Stomach (tissue), 4 donors: ENCODE measurements around the gene DCLK3.

Experiments used
- EP300 ChIP-seq: sonication (generic); formaldehyde crosslinking; IDR thresholded peaks from one replicate; pipeline ENCODE4 v1.6.1; 2017; ENCODE audit warnings: antibody characterized with exemption
- TF ChIP-seq, protein P1 (sequence below), 7 experiments: fragments of 450-650 bp in 4 of 7; fragments of 200-600 bp in 3 of 7; sonication (generic) in 3 of 7; IDR thresholded peaks; one replicate each; pipeline ENCODE4 v1.5.1; 2016 to 2019; ENCODE audit warnings: antibody characterized with exemption in 7 of 7, control low read depth in 2 of 7, mild to moderate bottlenecking in 1 of 7

DNA sequence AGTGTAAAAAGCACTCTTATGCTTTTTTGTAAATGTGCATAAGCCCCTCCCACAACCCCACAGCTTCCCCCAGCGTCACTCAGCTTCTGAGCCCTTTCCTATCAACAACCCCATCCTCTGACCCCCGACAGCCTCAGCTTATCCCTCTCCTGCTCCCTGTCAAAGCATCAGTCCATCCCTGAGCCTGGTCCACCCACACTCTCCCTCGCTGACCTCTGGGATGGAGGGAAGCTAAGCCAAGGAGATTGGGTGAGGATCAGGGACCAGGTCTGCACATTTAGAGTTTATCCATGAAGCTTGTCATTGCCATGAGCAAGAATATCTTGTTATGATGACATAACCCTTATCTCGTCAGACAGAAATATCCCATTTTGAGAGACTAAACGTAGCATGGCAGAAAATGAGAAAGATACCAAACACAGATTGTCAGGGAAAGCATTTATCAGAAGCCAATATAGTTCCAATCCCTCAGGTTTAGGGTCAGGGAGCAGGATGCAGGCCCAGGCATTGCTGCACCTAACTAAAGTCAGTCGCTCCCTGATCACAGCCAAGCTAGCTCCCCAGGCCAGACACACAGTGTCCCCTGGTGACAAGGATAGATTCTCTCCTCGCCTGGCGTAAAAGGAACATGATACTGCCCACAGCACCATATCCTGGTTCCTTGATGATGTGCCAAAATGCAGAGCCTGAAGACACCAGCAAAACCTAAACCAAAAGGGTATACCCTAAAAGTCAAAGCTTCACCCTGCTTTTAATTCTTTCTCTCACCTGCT lies 66.9 kb downstream of the DCLK3 start:
- TF ChIP-seq, protein P1, sequence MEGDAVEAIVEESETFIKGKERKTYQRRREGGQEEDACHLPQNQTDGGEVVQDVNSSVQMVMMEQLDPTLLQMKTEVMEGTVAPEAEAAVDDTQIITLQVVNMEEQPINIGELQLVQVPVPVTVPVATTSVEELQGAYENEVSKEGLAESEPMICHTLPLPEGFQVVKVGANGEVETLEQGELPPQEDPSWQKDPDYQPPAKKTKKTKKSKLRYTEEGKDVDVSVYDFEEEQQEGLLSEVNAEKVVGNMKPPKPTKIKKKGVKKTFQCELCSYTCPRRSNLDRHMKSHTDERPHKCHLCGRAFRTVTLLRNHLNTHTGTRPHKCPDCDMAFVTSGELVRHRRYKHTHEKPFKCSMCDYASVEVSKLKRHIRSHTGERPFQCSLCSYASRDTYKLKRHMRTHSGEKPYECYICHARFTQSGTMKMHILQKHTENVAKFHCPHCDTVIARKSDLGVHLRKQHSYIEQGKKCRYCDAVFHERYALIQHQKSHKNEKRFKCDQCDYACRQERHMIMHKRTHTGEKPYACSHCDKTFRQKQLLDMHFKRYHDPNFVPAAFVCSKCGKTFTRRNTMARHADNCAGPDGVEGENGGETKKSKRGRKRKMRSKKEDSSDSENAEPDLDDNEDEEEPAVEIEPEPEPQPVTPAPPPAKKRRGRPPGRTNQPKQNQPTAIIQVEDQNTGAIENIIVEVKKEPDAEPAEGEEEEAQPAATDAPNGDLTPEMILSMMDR (IDR thresholded peaks at IDR 0.05): no peak
- TF ChIP-seq EP300: no peak
